GM10266 (cell line): ENCODE data around the gene TUBA4B.

Experiments used
- DNase-seq: peaks from one replicate; pipeline ENCODE4 v3.0.0; 2012; ENCODE audit errors: extremely low spot score
- TF ChIP-seq, protein P1 (sequence below): IDR thresholded peaks from 2 replicates; pipeline ENCODE4 v1.5.1; 2012; ENCODE audit warnings: mild to moderate bottlenecking, low read depth; ENCODE audit not compliant: control insufficient read depth, insufficient read depth; ENCODE audit errors: missing control alignments

The TUBA4B gene

GRCh38 chr2:219228911-219229304, 24.1 kb upstream of the TUBA4B start:
- TF ChIP-seq, protein P1, sequence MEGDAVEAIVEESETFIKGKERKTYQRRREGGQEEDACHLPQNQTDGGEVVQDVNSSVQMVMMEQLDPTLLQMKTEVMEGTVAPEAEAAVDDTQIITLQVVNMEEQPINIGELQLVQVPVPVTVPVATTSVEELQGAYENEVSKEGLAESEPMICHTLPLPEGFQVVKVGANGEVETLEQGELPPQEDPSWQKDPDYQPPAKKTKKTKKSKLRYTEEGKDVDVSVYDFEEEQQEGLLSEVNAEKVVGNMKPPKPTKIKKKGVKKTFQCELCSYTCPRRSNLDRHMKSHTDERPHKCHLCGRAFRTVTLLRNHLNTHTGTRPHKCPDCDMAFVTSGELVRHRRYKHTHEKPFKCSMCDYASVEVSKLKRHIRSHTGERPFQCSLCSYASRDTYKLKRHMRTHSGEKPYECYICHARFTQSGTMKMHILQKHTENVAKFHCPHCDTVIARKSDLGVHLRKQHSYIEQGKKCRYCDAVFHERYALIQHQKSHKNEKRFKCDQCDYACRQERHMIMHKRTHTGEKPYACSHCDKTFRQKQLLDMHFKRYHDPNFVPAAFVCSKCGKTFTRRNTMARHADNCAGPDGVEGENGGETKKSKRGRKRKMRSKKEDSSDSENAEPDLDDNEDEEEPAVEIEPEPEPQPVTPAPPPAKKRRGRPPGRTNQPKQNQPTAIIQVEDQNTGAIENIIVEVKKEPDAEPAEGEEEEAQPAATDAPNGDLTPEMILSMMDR: no peak
- no peak for DNase-seq

DNA sequence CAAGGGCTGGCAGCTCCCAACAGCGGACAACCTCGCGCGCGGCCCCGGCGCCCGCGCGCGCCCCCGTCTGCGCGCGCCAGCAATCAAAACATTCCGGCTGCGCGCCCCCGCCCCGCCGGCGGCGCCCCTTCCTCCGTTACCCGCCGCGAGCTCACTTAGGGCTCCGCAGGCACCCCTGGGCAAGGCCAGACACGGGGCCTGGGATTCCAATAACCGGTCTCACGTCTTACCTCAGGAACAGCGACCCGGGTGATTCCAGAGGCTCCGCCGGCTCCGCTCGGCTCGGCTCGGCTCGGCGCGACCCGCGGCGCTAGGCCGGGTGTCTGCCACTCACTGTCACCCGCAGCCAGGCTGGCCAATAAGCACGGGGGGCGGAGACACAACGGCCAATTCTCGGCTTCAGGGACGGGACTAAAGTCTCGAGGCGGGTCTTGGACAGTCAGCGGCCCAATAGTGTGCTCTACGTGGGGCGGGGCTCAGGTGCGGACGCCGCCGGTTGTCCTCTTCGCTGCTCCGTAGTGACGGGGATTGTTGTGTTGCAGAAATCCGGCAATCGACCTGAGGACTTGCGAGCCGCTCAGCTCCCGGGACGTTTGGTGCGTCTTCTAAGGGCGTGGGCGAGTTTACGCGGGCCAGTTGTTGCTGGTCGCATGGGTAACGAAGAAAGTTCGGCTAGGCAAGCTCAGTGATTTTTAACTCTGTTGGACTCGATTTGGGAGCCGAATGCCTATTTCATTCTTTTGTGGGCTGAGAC, 23.6 kb upstream of the TUBA4B start, which contains the start of the genes ANKZF1 and ATG9A:
TSS of gene ANKZF1 (plus strand) at position 502 of the 754 bp plus-strand sequence. CDS start 452 bp downstream, outside the sequence.
TSS of gene ATG9A (minus strand) at position 332 of the 754 bp plus-strand sequence. CDS start 1,612 bp downstream, outside the sequence.
- DNase-seq: peak; percentile 99
- TF ChIP-seq, protein P1: no peak

DNA sequence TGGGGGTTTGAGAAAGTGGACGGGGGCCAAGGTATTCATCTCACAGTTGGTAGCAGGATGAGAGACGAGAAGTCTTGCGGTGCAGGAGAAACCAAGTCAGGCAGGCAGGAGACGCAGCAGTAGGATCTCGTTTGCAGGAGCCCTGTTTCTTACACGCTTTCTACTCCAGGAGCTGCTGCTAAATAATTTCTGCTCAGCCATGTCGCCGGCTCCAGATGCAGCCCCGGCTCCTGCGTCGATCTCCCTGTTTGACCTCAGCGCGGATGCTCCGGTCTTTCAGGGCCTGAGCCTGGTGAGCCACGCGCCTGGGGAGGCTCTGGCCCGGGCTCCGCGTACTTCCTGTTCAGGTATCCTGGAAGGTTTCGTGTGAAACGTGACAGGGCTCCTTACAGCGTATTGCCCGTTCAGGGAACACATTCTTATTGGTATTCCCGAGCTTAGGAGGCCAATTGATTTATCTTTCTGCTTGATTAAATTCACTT, 22.9 kb upstream of the TUBA4B start:
- DNase-seq: peak; percentile 53
- TF ChIP-seq, protein P1: no peak

- no peak for DNase-seq
- TF ChIP-seq, protein P1: no peak
These were observed 18.7 kb upstream of the TUBA4B start for GRCh38 chr2:219234331-219234730.

GRCh38 chr2:219243291-219243761, 9.7 kb upstream of the TUBA4B start:
- no peak for DNase-seq
- TF ChIP-seq, protein P1: no peak

- no peak for DNase-seq
These were observed 8.3 kb upstream of the TUBA4B start for GRCh38 chr2:219244789-219245147.

More at GRCh38 chr2:219244789-219245147, 8.3 kb upstream of the TUBA4B start:
- TF ChIP-seq, protein P1: no peak
